ENCODE measurements around the gene FA2H.
"Not testable (repeated sequence)": the region's sequence is repeated elsewhere in the genome, so short reads cannot be mapped to it uniquely, and the experiment has no call there.

Gene FA2H

DNA sequence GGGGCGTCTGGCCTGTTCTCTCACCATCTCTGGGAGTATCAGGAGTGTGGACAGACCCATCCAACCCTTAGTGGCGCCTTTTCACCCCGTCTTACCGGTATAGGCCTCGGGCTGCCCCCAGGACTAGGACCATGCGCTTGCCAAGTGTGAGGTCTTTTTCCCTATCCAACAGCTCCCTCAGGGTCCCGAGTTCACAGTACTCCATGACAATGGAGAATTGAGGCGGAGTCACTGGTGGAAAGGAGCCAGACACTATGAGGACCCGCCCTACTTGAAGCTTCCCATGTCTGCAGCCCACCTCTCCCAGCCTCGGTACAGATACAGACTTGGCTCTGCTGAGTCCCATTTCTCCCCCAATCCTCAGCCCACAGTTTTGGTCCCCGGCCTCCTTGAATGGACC lies 92.1 kb downstream of the FA2H start:
- DNase-seq (ENCODE audit: low read depth in 2 of 2): no peak

DNA sequence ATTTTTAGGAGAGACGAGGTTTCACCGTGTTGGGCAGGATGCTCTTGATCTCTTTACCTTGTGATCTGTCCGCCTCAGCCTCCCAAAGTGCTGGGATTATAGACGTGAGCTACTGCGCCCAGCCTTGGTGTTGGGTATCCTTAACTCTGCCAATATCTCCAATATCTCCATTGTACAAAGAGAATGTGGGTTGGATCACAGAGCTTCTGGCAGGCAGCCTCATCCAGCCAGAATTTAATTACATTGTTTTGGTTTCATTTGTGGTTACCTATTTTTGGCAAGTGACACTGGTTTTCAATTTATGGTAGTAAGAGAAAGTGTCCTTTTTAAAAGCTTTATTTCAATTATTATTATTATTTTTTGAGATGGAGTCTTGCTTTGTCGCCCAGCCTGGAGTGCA lies 93.9 kb downstream of the FA2H start:
- DNase-seq (ENCODE audit: low read depth in 2 of 2): no peak

DNA sequence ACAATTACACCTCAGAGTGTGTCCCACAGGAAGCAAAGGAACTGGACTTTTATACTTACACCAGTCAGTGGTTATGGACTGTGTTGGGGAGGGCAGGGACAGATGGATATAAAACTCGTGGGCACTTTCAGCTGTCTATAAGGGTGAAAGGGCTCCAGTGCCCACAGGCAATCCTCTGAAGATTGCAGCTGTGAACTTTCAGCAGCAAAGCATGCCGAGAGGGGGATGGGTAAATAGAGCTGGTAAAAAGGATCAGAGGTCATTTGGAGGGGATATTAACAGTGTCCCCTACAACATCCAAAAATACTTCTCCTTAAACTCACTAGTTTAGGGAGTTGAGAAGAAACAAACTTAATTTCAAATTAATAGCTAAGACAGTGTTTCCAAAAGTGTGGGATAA lies 94.6 kb downstream of the FA2H start:
- no peak for DNase-seq (ENCODE audit: low read depth in 2 of 2)

DNA sequence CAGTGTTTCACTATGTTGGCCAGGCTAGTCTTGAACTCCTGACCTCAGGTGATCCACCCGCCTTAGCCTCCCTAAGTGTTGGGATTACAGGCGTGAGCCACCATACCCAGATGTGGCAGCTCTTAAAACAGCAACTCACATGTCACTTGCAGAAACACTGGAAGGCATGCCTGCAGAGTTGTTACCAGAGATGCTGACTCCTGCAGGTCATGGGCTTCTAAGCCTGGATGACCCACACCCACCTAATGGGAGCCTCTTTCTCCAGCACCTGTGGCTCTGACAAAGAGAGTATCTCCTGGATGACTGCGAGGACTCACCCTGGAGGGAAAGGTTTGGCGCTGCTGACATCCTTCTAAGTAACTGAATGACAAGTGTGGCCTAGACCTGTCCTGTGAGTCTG lies 96.8 kb downstream of the FA2H start:
- no peak for DNase-seq (ENCODE audit: low read depth in 2 of 2)

DNA sequence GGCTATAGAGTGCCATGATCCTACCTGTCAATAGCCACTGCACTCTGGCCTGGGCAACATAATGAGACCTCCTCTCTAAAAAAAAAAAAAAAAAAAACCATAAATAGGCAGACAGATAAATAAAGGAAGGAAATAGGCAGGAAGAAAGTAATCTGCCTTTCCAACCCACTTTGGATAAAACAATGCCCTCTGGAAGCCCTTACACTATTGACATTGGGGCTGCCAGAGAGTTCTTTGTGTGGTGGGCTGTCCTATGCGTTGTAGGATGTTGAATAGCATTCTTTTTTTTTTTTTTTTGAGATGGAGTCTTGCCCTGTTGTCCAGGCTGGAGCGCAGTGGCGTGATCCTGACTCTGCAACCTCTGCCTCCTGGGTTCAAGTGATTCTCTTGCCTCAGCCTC lies 100.7 kb downstream of the FA2H start:
- DNase-seq (ENCODE audit: low read depth in 2 of 2): no peak

DNA sequence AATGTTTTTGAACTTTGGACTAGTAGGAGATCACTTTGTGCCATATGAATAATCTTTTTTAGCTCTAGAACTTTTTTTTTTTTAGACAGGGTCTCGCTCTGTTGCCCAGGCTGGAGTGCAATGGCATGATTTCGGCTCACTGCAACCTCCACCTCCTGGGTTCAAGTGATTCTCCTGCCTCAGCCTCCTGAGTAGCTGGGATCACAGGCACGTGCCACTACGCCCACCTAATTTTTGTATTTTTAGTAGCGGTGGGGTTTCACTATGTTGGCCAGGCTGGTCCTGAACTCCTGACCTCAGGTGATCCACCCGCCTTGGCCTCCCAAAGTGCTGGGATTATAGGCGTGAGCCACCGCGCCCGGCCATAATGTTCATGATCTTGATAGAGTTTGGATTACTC lies 105.7 kb downstream of the FA2H start:
- DNase-seq (ENCODE audit: low read depth in 2 of 2): not testable (repeated sequence)

DNA sequence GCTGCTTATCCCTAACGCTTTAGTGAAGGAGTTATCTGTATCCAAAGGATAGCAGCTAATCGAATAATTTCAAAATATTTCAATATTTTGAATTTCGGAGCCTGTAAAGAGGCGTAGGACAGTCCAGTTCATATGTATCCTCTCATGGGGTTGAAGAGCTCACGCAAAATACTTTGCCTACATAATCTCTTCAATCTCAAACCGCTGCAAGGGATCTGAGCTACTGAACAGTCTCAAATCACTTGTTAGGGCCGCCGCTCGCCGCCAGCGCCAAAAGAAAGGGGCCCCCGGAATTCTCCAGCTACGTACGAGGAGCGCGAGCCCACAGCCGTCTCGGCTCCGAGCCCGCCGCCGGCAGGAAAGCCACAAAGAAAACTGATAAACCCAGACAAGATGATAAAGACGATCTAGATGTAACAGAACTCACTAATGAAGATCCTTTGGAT lies 107.3 kb downstream of the FA2H start:
- peak in 1 of 2 donors; percentile 23 for DNase-seq (ENCODE audit: low read depth in 2 of 2)

DNA sequence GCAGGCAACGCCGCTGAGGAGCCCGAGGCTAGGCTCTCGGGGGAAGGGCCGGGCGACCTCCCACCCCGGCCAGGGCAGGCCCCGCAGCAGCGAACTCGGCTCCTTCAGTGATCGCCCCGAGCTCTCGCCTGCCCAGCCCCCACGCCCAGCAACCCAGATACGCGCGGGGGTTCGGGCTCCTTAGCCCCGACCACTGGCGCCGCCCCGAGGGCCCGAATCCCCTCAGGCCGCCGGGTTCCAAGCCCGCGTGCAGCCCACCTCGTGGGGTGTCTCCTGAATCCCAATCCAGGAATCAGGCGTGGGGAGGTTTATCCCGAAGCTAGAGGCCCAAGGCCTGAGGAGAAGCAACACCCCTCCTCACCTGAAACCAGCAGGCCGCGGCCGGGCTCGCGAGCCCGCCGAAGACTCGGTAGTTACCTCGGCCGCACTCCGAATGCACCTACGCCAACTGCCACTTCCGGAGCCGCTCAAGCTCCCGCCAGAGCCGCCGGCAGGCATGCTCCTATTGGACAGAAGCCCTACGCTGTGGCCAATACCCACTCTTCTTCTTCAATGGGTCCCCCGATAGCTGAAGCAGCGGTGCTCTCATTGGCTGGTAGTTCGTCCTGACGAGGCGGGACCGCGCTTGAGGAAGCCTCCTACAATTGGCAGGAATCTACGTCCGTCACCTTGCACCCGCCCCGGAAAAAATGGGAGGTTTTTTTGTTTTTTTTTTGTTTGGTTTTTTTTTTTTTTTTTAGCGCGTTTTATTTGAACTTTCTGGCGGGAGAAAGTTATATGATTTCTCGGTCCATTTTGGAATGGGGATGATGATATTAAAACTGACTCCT lies 108.0 kb downstream of the FA2H start, which contains the start of gene RFWD3:
Gene RFWD3 (minus strand): TSS at position 453 of the 830 bp plus-strand sequence. CDS start 5,428 bp downstream, outside the sequence.
- DNase-seq (ENCODE audit: low read depth in 2 of 2): peak; percentile 89 to 90

DNA sequence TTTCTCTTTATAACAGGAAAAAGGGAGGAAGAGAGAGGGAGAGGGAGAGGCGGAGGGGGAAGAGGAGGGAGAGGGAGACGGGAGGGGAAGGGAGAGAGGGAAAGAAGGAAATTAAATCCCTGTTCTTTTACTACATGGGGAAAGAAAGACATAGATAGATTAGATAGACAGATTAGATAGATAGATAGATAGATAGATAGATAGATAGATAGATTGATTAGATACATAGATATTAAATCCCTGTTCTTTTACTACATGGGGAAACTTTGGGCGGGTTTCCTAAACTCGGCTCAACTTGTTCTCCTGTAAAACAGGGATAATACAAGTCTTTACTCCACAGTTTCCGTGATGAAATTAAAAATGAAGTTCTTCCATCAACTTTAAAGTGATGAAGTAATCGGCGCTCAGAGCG lies 108.6 kb downstream of the FA2H start:
- DNase-seq (ENCODE audit: low read depth in 2 of 2): no peak

Measured in activated CD4-positive, alpha-beta T cell treated with anti-CD3 and anti-CD28 coated beads for 24 hours (primary cell).